Astrocyte (in vitro differentiated cells and primary cell): ENCODE data around the gene GLB1L3. TPM values are rescaled to one million over a fixed set of nuclear protein-coding genes. Genes with fewer than 3 reads are reported as not detected.

Source experiments
- DNase-seq: peaks from one replicate; pipeline ENCODE4 v3.0.0-alpha.2; 2010; ENCODE audit warnings: low read depth
- FAIRE-seq: peaks from 2 replicates; lab custom pipeline; 2011; peaks lifted over from hg19 to GRCh38; lab: Jason Lieb, UNC
- H2AFZ ChIP-seq: 2 replicates; pipeline ENCODE4 v1.6.0; 2012; ENCODE audit warnings: low read depth, low read length, inconsistent platforms
- H3K27ac ChIP-seq: 2 replicates; pipeline ENCODE4 v1.5.1; 2011; ENCODE audit warnings: low read depth, low read length, inconsistent platforms
- H3K27me3 ChIP-seq: 2 replicates; pipeline ENCODE4 v1.6.0; 2011; ENCODE audit warnings: low read length, inconsistent platforms; ENCODE audit not compliant: insufficient read depth
- H3K36me3 ChIP-seq: 2 replicates; pipeline ENCODE4 v1.5.1; 2011; ENCODE audit warnings: low read length, inconsistent platforms; ENCODE audit not compliant: insufficient read depth
- H3K4me1 ChIP-seq: 2 replicates; pipeline ENCODE4 v1.5.1; 2011; ENCODE audit warnings: low read length, inconsistent platforms; ENCODE audit not compliant: insufficient read depth
- H3K4me2 ChIP-seq: 2 replicates; pipeline ENCODE4 v1.6.0; 2012; ENCODE audit warnings: low read length, inconsistent platforms
- H3K4me3 ChIP-seq: 2 replicates; pipeline ENCODE4 v1.5.1; 2011; ENCODE audit warnings: low read depth, mild to moderate bottlenecking, low read length, inconsistent platforms; ENCODE audit not compliant: insufficient read depth
- H3K79me2 ChIP-seq: 2 replicates; pipeline ENCODE4 v1.6.0; 2012; ENCODE audit warnings: mild to moderate bottlenecking, low read length, inconsistent platforms; ENCODE audit not compliant: insufficient read depth
- H3K9ac ChIP-seq: 2 replicates; pipeline ENCODE4 v1.6.0; 2012; ENCODE audit warnings: mild to moderate bottlenecking, low read length, inconsistent platforms
- H3K9me3 ChIP-seq: 2 replicates; pipeline ENCODE4 v1.5.1; 2012; ENCODE audit warnings: low read depth, mild to moderate bottlenecking, low read length, inconsistent platforms; ENCODE audit not compliant: insufficient read depth
- H4K20me1 ChIP-seq: 2 replicates; pipeline ENCODE4 v1.6.0; 2012; ENCODE audit warnings: low read length, inconsistent platforms; ENCODE audit not compliant: insufficient read depth
- H3K27ac Mint-ChIP-seq: one replicate; pipeline ENCODE4 v1.8.0; 2021; ENCODE audit warnings: mild to moderate bottlenecking, mixed read lengths; ENCODE audit not compliant: unreplicated experiment
- H3K27me3 Mint-ChIP-seq: one replicate; pipeline ENCODE4 v1.8.0; 2021; ENCODE audit warnings: low read depth, mixed read lengths; ENCODE audit not compliant: unreplicated experiment
- H3K36me3 Mint-ChIP-seq: one replicate; pipeline ENCODE4 v1.8.0; 2021; ENCODE audit warnings: low read depth, mixed read lengths; ENCODE audit not compliant: unreplicated experiment
- H3K4me1 Mint-ChIP-seq: one replicate; pipeline ENCODE4 v1.8.0; 2021; ENCODE audit warnings: low read depth, mixed read lengths; ENCODE audit not compliant: unreplicated experiment
- H3K4me3 Mint-ChIP-seq: one replicate; pipeline ENCODE4 v1.8.0; 2021; ENCODE audit warnings: mild to moderate bottlenecking, moderate library complexity, mixed read lengths; ENCODE audit not compliant: unreplicated experiment
- H3K9me3 Mint-ChIP-seq: one replicate; pipeline ENCODE4 v1.8.0; 2021; ENCODE audit warnings: mild to moderate bottlenecking, mixed read lengths; ENCODE audit not compliant: unreplicated experiment
- CTCF ChIP-seq: IDR thresholded peaks from 2 replicates; pipeline ENCODE4 v1.5.1; 2011; ENCODE audit warnings: low read depth, mild to moderate bottlenecking, inconsistent platforms, low read length, moderate library complexity; ENCODE audit not compliant: insufficient read depth
- EZH2 ChIP-seq: IDR thresholded peaks from 2 replicates; pipeline ENCODE4 v1.6.1; 2012; ENCODE audit warnings: mild to moderate bottlenecking, low read length, inconsistent platforms; ENCODE audit not compliant: insufficient read depth
- total RNA-seq: library from RNA; stranded (reverse); gene quantifications from 2 replicates; pipeline ENCODE4 v1.2.1, GENCODE V29; 2021

The GLB1L3 gene
- total RNA-seq, 1 donor from 2014 or later: 0.20 TPM

GRCh38 chr11:134360050-134360835, 84.1 kb downstream of the GLB1L3 start:
- Mint-ChIP-seq H3K27me3 (peaks cover 48% of the 10 kb centered on the region), H3K9me3 (no peaks in the 10 kb centered on the region), H3K36me3 (no peaks in the 10 kb centered on the region), H3K27ac (no peak overlapping the region), H3K4me3 (no peak overlapping the region), H3K4me1 (no peaks in the 10 kb centered on the region)
- Histone ChIP-seq H3K4me2 (no peak overlapping the region), H3K9ac (no peak overlapping the region), H3K27me3 (no peaks in the 10 kb centered on the region), H3K36me3 (no peaks in the 10 kb centered on the region), H3K4me3 (no peak overlapping the region), H3K4me1 (no peaks in the 10 kb centered on the region), H2AFZ (no peak overlapping the region), H3K9me3 (no peaks in the 10 kb centered on the region), H3K79me2 (no peaks in the 10 kb centered on the region), H3K27ac (no peak overlapping the region), H4K20me1 (no peaks in the 10 kb centered on the region)
- no peak for TF ChIP-seq EZH2
- peak; percentile 56 for TF ChIP-seq CTCF
- no peak for FAIRE-seq
- DNase-seq: peak; percentile 18

- H3K79me2 ChIP-seq: no peaks in the 10 kb centered on the region
- H3K9ac ChIP-seq: no peak overlapping the region
- no peak for FAIRE-seq
- TF ChIP-seq EZH2 (no peak), CTCF (no peak)
- H3K4me1 ChIP-seq: no peaks in the 10 kb centered on the region
- no peak overlapping the region for H2AFZ ChIP-seq
- H3K4me2 ChIP-seq: no peak overlapping the region
- H3K27ac Mint-ChIP-seq: no peak overlapping the region
- no peaks in the 10 kb centered on the region for H3K9me3 Mint-ChIP-seq
- no peaks in the 10 kb centered on the region for H3K4me1 Mint-ChIP-seq
- no peaks in the 10 kb centered on the region for H3K36me3 ChIP-seq
- H3K27me3 ChIP-seq: no peaks in the 10 kb centered on the region
- no peak overlapping the region for H3K4me3 ChIP-seq
- no peaks in the 10 kb centered on the region for H3K9me3 ChIP-seq
- peaks cover 48% of the 10 kb centered on the region for H3K27me3 Mint-ChIP-seq
- no peak overlapping the region for H3K27ac ChIP-seq
- H4K20me1 ChIP-seq: no peaks in the 10 kb centered on the region
- no peaks in the 10 kb centered on the region for H3K36me3 Mint-ChIP-seq
- DNase-seq: no peak
- no peak overlapping the region for H3K4me3 Mint-ChIP-seq
Measured at GRCh38 chr11:134361661-134362060, 85.5 kb downstream of the GLB1L3 start.
